ENCODE results near the gene MCAT. TPM values are rescaled to one million over a fixed set of nuclear protein-coding genes. Genes with fewer than 3 reads are reported as not detected.

MCAT gene
- total and polyA plus RNA-seq, 2 donors (not counting 1 experiment from before 2014, with no cell fraction given) = 8.4 to 10.1 TPM

- no peak for TF ChIP-seq EZH2 (IDR thresholded peaks at IDR 0.05; ENCODE audit: borderline replicate concordance, insufficient read depth, low read depth, low read length, poor library complexity, severe bottlenecking)
- Histone ChIP-seq H3K27me3 (replicated peaks in 1 of 4; ENCODE audit: control extremely low read depth in 1 of 4, control insufficient read depth in 3 of 4, insufficient read depth in 4 of 4, low read length in 3 of 4) (peaks cover 0 to 34% (median 13%) of the 10 kb centered on the region in 4 experiments), H4K20me1 (ENCODE audit: control insufficient read depth, insufficient read depth, low read length, poor library complexity, severe bottlenecking) (peaks cover 25% of the 10 kb centered on the region), H3K9ac (ENCODE audit: low read length) (no peak overlapping the region), H3K4me2 (replicated peaks; ENCODE audit: low read depth, low read length, poor library complexity, severe bottlenecking) (no peak overlapping the region), H3K4me1 (ENCODE audit: control insufficient read depth in 2 of 2, insufficient read depth in 2 of 2, low read length in 2 of 2) (peaks cover 27 to 35% of the 10 kb centered on the region in 2 donors), H3K79me2 (ENCODE audit: control insufficient read depth, insufficient read depth, low read length) (no peaks in the 10 kb centered on the region), H3K36me3 (replicated peaks in 1 of 2; ENCODE audit: control extremely low read depth in 1 of 2, control insufficient read depth in 1 of 2, extremely low read depth in 1 of 2, insufficient read depth in 2 of 2, low read length in 1 of 2) (peaks cover 0 to 5% of the 10 kb centered on the region in 2 experiments), H3K4me3 (ENCODE audit: control extremely low read depth in 1 of 5, extremely low read depth in 1 of 5, insufficient read depth in 1 of 5, low read depth in 2 of 5, low read length in 4 of 5) (no peak overlapping the region), H3K9me3 (ENCODE audit: control extremely low read depth in 1 of 3, control insufficient read depth in 2 of 3, insufficient read depth in 1 of 3, low read length in 2 of 3) (peaks cover 0 to 7% (median 0%) of the 10 kb centered on the region in 3 donors), H2AFZ (ENCODE audit: insufficient read depth, low read depth, low read length, poor library complexity, severe bottlenecking) (no peak overlapping the region), H3K27ac (ENCODE audit: low read length in 2 of 2) (no peak overlapping the region)
- Mint-ChIP-seq H3K9me3 (ENCODE audit: insufficient read depth) (no peaks in the 10 kb centered on the region), H3K4me3 (no peak overlapping the region), H3K4me1 (peaks cover 18% of the 10 kb centered on the region), H3K27ac (no peak overlapping the region), H3K27me3 (peaks cover 8% of the 10 kb centered on the region)
- intact Hi-C loops (cut with micrococcal nuclease) = no loop called here
- ChIA-PET POLR2A (no interaction called here), CTCF (interaction anchor here (3.8 kb wide), 1 partner anchor 8 kb away, joined by 14 read pairs; no protein-coding TSS in a partner anchor)
- DNase-seq (no peak), ATAC-seq (ENCODE audit: low read depth) (no peak)
- WGBS (ENCODE audit: insufficient coverage) = 83% methylated on average over 17 of the region's 17 CpGs
Measured at GRCh38 chr22:43127166-43127908, 15.9 kb downstream of the MCAT start.

- ChIA-PET POLR2A (interaction anchor here (0.7 to 0.9 kb wide), 3 partner anchors 10 to 1180 kb away, joined by 5 to 8 read pairs (median 5); partner anchors contain the start of gene CENPM), CTCF (interaction anchor here (3.8 kb wide), 1 partner anchor 9 kb away, joined by 14 read pairs; no protein-coding TSS in a partner anchor)
- no peaks in the 10 kb centered on the region for H3K9me3 Mint-ChIP-seq (ENCODE audit: insufficient read depth)
- Histone ChIP-seq H3K4me1 (ENCODE audit: control insufficient read depth in 2 of 2, insufficient read depth in 2 of 2, low read length in 2 of 2) (peaks cover 34 to 42% of the 10 kb centered on the region in 2 donors), H3K36me3 (replicated peaks in 1 of 2; ENCODE audit: control extremely low read depth in 1 of 2, control insufficient read depth in 1 of 2, extremely low read depth in 1 of 2, insufficient read depth in 2 of 2, low read length in 1 of 2) (peaks cover 0 to 2% of the 10 kb centered on the region in 2 experiments), H3K27ac (ENCODE audit: low read length in 2 of 2) (no peak overlapping the region), H3K9ac (ENCODE audit: low read length) (no peak overlapping the region), H2AFZ (ENCODE audit: insufficient read depth, low read depth, low read length, poor library complexity, severe bottlenecking) (no peak overlapping the region), H3K4me2 (replicated peaks; ENCODE audit: low read depth, low read length, poor library complexity, severe bottlenecking) (no peak overlapping the region), H3K9me3 (ENCODE audit: control extremely low read depth in 1 of 3, control insufficient read depth in 2 of 3, insufficient read depth in 1 of 3, low read length in 2 of 3) (peaks cover 0 to 7% (median 0%) of the 10 kb centered on the region in 3 donors), H3K4me3 (ENCODE audit: control extremely low read depth in 1 of 5, extremely low read depth in 1 of 5, insufficient read depth in 1 of 5, low read depth in 2 of 5, low read length in 4 of 5) (no peak overlapping the region), H3K79me2 (ENCODE audit: control insufficient read depth, insufficient read depth, low read length) (no peaks in the 10 kb centered on the region), H3K27me3 (replicated peaks in 1 of 4; ENCODE audit: control extremely low read depth in 1 of 4, control insufficient read depth in 3 of 4, insufficient read depth in 4 of 4, low read length in 3 of 4) (peaks cover 0 to 36% (median 15%) of the 10 kb centered on the region in 4 experiments), H4K20me1 (ENCODE audit: control insufficient read depth, insufficient read depth, low read length, poor library complexity, severe bottlenecking) (peaks cover 22% of the 10 kb centered on the region)
- DNase-seq (no peak), ATAC-seq (ENCODE audit: low read depth) (no peak)
- H3K4me1 Mint-ChIP-seq = peaks cover 25% of the 10 kb centered on the region
- WGBS (ENCODE audit: insufficient coverage) = 60% methylated on average over 3 of the region's 5 CpGs
- intact Hi-C loops (cut with micrococcal nuclease) = no loop called here
- no peak overlapping the region for H3K27ac Mint-ChIP-seq
- TF ChIP-seq EZH2 (IDR thresholded peaks at IDR 0.05; ENCODE audit: borderline replicate concordance, insufficient read depth, low read depth, low read length, poor library complexity, severe bottlenecking) (no peak), CTCF (IDR thresholded peaks at IDR 0.05) (no peak)
- H3K27me3 Mint-ChIP-seq = peaks cover 12% of the 10 kb centered on the region
- H3K4me3 Mint-ChIP-seq = no peak overlapping the region
Measured at GRCh38 chr22:43126501-43127165, 16.6 kb downstream of the MCAT start.
